ENCODE measurements around the gene ZNRF3.

Gene ZNRF3

GRCh38 chr22:28952857-28953256, 69.5 kb downstream of the ZNRF3 start:
- DNase-seq (ENCODE audit: low spot score) = no peak

- no peak for DNase-seq (ENCODE audit: low spot score)
Measured at GRCh38 chr22:28953403-28953802, 70.0 kb downstream of the ZNRF3 start.

- no peak for DNase-seq (ENCODE audit: low spot score)
Measured at GRCh38 chr22:28953976-28954880, 70.9 kb downstream of the ZNRF3 start.

GRCh38 chr22:28955817-28956216, 72.4 kb downstream of the ZNRF3 start:
- no peak for DNase-seq (ENCODE audit: low spot score)

- DNase-seq (ENCODE audit: low spot score) = no peak
Measured at GRCh38 chr22:28956506-28956905, 73.1 kb downstream of the ZNRF3 start.

GRCh38 chr22:28958611-28959010, 75.2 kb downstream of the ZNRF3 start:
- peak; percentile 47 for DNase-seq (ENCODE audit: low spot score)

- DNase-seq (ENCODE audit: low spot score) = no peak
Measured at GRCh38 chr22:28962042-28962554, 78.7 kb downstream of the ZNRF3 start.

- no peak for DNase-seq (ENCODE audit: low spot score)
Measured at GRCh38 chr22:28963362-28963761, 80.0 kb downstream of the ZNRF3 start.

- DNase-seq (ENCODE audit: low spot score) = no peak
Measured at GRCh38 chr22:28967163-28967665, 83.8 kb downstream of the ZNRF3 start.

GRCh38 chr22:28967969-28968368, 84.6 kb downstream of the ZNRF3 start:
- no peak for DNase-seq (ENCODE audit: low spot score)

GRCh38 chr22:28969401-28970168, 86.2 kb downstream of the ZNRF3 start:
- DNase-seq (ENCODE audit: low spot score) = no peak

GRCh38 chr22:28973352-28973751, 90.0 kb downstream of the ZNRF3 start:
- DNase-seq (ENCODE audit: low spot score) = no peak

- DNase-seq (ENCODE audit: low spot score) = no peak
Measured at GRCh38 chr22:28977060-28977459, 93.7 kb downstream of the ZNRF3 start.

GRCh38 chr22:28977481-28977971, 94.2 kb downstream of the ZNRF3 start:
- DNase-seq (ENCODE audit: low spot score) = peak; percentile 71

GRCh38 chr22:28978158-28978557, 94.8 kb downstream of the ZNRF3 start:
- DNase-seq (ENCODE audit: low spot score) = peak; percentile 67

- DNase-seq (ENCODE audit: low spot score) = no peak
Measured at GRCh38 chr22:28978863-28979796, 95.8 kb downstream of the ZNRF3 start.

GRCh38 chr22:28980326-28980725, 97.0 kb downstream of the ZNRF3 start:
- no peak for DNase-seq (ENCODE audit: low spot score)

GRCh38 chr22:28981818-28982499, 98.6 kb downstream of the ZNRF3 start:
- DNase-seq (ENCODE audit: low spot score) = peak; percentile 81

GRCh38 chr22:28983190-28983589, 99.8 kb downstream of the ZNRF3 start:
- DNase-seq (ENCODE audit: low spot score) = no peak

GRCh38 chr22:28983788-28984441, 100.5 kb downstream of the ZNRF3 start:
- DNase-seq (ENCODE audit: low spot score) = peak; percentile 44

All from kidney tubule cell (primary cell).